H1 (cell line): ENCODE results near the gene BTF3L4. TPM values are rescaled to one million over a fixed set of nuclear protein-coding genes. Genes with fewer than 3 reads are reported as not detected.
A peak's percentile ranks its signal among the peaks of the same experiment; 100 is the strongest.

Experiments
- CTCF ChIP-seq, 3 experiments: IDR thresholded peaks; 1 replicate in 2 of 3; 2 replicates in 1 of 3; pipeline versions ENCODE4 v1.5.1 to v1.6.1; 2011; ENCODE audit warnings: low read length in 3 of 3, mild to moderate bottlenecking in 3 of 3, inconsistent platforms in 2 of 3, low read depth in 1 of 3, moderate library complexity in 1 of 3; ENCODE audit not compliant: insufficient read depth in 1 of 3; ENCODE audit errors: control extremely low read depth in 1 of 3
- EZH2 ChIP-seq: fragments of 200-600 bp; sonication (generic); IDR thresholded peaks from 2 replicates; pipeline ENCODE4 v1.7.1; 2012; ENCODE audit warnings: low read depth, mild to moderate bottlenecking, moderate library complexity, low read length, inconsistent platforms; ENCODE audit not compliant: severe bottlenecking
- POLR2A ChIP-seq, 2 experiments: IDR thresholded peaks; 1 replicate in 1 of 2; 2 replicates in 1 of 2; pipeline ENCODE4 v1.6.1; 2011; ENCODE audit warnings: low read depth in 2 of 2, low read length in 2 of 2, mild to moderate bottlenecking in 2 of 2; ENCODE audit errors: control extremely low read depth in 1 of 2
- TBP ChIP-seq: IDR thresholded peaks from 2 replicates; pipeline ENCODE4 v1.6.1; 2011; ENCODE audit warnings: low read depth, low read length, improper control_type of control experiment
- polyA plus RNA-seq, 7 experiments: library from polyadenylated mRNA; depleted of rRNA in 3 of 7; stranded (reverse) in 5 of 7; unstranded in 2 of 7; fragments of >200 nt in 5 of 7; fragments of 200-250 nt in 2 of 7; gene quantifications; 1 replicate in 5 of 7; 2 replicates in 1 of 7; 4 replicates in 1 of 7; pipeline versions ENCODE4 v1.2.1 to v1.2.3, GENCODE V29; 2011 to 2013; ENCODE audit warnings: missing spikeins in 2 of 7, mixed read lengths in 2 of 7
- total RNA-seq: library from RNA; stranded (reverse); fragmentation: NEBNext Ultra II Directional; extraction: Animal tissue kit (Norgen Biotek cat#: 25700); gene quantifications from 2 replicates; pipeline ENCODE4 v1.2.1, GENCODE V29; 2021
- TF ChIP-seq, protein P1 (sequence below): fragments of 300-600 bp; sonication (generic); IDR thresholded peaks from 2 replicates; pipeline ENCODE4 v1.7.1; 2012; ENCODE audit warnings: low read length, moderate library complexity, mild to moderate bottlenecking, inconsistent platforms; ENCODE audit not compliant: insufficient replicate concordance

BTF3L4 gene
- total and polyA plus RNA-seq, 2 of the 8 experiments (the other 6 are each of a cell fraction or from before 2014, with no cell fraction given) = 76.1 to 98.3 TPM

GRCh38 chr1:52055066-52055865 is 829 bp upstream of the BTF3L4 start, which contains the start of gene TXNDC12 (continued):
- TF ChIP-seq, protein P1, sequence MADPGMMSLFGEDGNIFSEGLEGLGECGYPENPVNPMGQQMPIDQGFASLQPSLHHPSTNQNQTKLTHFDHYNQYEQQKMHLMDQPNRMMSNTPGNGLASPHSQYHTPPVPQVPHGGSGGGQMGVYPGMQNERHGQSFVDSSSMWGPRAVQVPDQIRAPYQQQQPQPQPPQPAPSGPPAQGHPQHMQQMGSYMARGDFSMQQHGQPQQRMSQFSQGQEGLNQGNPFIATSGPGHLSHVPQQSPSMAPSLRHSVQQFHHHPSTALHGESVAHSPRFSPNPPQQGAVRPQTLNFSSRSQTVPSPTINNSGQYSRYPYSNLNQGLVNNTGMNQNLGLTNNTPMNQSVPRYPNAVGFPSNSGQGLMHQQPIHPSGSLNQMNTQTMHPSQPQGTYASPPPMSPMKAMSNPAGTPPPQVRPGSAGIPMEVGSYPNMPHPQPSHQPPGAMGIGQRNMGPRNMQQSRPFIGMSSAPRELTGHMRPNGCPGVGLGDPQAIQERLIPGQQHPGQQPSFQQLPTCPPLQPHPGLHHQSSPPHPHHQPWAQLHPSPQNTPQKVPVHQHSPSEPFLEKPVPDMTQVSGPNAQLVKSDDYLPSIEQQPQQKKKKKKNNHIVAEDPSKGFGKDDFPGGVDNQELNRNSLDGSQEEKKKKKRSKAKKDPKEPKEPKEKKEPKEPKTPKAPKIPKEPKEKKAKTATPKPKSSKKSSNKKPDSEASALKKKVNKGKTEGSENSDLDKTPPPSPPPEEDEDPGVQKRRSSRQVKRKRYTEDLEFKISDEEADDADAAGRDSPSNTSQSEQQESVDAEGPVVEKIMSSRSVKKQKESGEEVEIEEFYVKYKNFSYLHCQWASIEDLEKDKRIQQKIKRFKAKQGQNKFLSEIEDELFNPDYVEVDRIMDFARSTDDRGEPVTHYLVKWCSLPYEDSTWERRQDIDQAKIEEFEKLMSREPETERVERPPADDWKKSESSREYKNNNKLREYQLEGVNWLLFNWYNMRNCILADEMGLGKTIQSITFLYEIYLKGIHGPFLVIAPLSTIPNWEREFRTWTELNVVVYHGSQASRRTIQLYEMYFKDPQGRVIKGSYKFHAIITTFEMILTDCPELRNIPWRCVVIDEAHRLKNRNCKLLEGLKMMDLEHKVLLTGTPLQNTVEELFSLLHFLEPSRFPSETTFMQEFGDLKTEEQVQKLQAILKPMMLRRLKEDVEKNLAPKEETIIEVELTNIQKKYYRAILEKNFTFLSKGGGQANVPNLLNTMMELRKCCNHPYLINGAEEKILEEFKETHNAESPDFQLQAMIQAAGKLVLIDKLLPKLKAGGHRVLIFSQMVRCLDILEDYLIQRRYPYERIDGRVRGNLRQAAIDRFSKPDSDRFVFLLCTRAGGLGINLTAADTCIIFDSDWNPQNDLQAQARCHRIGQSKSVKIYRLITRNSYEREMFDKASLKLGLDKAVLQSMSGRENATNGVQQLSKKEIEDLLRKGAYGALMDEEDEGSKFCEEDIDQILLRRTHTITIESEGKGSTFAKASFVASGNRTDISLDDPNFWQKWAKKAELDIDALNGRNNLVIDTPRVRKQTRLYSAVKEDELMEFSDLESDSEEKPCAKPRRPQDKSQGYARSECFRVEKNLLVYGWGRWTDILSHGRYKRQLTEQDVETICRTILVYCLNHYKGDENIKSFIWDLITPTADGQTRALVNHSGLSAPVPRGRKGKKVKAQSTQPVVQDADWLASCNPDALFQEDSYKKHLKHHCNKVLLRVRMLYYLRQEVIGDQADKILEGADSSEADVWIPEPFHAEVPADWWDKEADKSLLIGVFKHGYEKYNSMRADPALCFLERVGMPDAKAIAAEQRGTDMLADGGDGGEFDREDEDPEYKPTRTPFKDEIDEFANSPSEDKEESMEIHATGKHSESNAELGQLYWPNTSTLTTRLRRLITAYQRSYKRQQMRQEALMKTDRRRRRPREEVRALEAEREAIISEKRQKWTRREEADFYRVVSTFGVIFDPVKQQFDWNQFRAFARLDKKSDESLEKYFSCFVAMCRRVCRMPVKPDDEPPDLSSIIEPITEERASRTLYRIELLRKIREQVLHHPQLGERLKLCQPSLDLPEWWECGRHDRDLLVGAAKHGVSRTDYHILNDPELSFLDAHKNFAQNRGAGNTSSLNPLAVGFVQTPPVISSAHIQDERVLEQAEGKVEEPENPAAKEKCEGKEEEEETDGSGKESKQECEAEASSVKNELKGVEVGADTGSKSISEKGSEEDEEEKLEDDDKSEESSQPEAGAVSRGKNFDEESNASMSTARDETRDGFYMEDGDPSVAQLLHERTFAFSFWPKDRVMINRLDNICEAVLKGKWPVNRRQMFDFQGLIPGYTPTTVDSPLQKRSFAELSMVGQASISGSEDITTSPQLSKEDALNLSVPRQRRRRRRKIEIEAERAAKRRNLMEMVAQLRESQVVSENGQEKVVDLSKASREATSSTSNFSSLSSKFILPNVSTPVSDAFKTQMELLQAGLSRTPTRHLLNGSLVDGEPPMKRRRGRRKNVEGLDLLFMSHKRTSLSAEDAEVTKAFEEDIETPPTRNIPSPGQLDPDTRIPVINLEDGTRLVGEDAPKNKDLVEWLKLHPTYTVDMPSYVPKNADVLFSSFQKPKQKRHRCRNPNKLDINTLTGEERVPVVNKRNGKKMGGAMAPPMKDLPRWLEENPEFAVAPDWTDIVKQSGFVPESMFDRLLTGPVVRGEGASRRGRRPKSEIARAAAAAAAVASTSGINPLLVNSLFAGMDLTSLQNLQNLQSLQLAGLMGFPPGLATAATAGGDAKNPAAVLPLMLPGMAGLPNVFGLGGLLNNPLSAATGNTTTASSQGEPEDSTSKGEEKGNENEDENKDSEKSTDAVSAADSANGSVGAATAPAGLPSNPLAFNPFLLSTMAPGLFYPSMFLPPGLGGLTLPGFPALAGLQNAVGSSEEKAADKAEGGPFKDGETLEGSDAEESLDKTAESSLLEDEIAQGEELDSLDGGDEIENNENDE = no peak
- TF ChIP-seq TBP = peak; percentile 77
- peak; percentile 65 to 94 for TF ChIP-seq POLR2A (IDR thresholded peaks at IDR 0.05; ENCODE audit: control extremely low read depth in 1 of 2, low read depth in 2 of 2, low read length in 2 of 2)
- no peak for TF ChIP-seq EZH2
- TF ChIP-seq CTCF (IDR thresholded peaks at IDR 0.05; ENCODE audit: control extremely low read depth in 1 of 3, insufficient read depth in 1 of 3, low read depth in 1 of 3, low read length in 3 of 3) = no peak
